HG03558 (cell line): ENCODE results near the gene SLC39A11.

Source experiments
- ATAC-seq: cut with Tn5 transposase; IDR thresholded peaks from one replicate; pipeline ENCODE4 v1.9.1; 2021; ENCODE audit warnings: moderate number of reproducible peaks; ENCODE audit not compliant: unreplicated experiment; ENCODE audit errors: extremely low read depth

The SLC39A11 gene

DNA sequence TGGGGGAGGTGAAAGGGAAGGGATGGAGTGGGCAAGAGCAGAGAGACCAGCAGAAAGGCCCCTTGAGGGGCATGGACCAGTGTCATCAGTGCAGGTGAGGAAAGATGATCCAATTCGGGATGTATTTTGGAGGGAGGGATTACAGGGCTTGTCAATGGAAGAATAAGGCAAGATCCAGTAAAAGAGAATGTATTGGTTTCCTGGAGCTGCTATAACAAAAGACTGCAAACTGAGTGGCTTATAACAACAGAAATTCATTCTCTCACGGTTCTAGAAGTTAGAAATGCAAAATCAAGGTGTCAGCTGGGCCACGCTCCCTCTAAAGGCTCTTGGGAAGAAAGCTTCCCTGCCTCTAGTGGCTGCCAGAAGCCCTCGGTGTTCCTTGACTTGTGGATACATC is 41.7 kb downstream of the SLC39A11 start:
- ATAC-seq = no peak

DNA sequence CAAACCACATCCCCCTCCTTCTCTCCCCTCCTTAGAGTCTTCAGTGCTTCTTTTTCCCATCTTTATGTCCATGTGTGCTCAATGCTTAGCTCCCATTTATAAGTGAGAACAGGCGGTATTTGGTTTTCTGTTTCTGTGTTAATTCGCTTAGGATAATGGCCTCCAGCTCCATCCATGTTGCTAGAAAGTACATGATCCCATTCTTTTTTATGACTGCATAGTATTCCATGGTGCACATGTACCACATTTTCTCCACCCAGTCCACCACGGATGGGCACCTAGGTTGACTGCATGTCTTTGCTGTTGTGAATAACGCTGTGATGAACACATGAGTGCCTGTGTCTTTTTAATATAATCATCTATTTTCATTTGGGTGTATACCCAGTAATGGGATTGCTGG is 44.3 kb downstream of the SLC39A11 start:
- ATAC-seq = no peak

DNA sequence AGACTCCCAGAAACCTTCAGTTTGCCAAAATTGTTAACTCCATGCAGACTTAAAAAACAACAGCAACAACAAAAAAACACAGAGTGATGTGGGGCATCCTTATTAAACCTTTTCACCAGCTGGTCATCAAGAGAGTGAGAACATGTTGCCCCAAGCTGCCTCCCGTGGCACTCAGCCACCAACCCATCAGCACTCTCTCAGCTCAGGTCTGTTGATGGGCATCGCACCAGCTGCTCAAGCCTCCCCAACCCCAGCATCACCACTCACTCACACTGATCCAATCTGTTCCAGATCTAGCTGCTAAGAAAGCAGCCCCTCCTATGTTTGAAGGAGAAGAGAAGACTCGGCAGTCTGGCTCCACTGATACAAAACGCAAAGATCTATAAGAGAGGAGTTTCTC is 46.8 kb downstream of the SLC39A11 start:
- ATAC-seq = no peak

DNA sequence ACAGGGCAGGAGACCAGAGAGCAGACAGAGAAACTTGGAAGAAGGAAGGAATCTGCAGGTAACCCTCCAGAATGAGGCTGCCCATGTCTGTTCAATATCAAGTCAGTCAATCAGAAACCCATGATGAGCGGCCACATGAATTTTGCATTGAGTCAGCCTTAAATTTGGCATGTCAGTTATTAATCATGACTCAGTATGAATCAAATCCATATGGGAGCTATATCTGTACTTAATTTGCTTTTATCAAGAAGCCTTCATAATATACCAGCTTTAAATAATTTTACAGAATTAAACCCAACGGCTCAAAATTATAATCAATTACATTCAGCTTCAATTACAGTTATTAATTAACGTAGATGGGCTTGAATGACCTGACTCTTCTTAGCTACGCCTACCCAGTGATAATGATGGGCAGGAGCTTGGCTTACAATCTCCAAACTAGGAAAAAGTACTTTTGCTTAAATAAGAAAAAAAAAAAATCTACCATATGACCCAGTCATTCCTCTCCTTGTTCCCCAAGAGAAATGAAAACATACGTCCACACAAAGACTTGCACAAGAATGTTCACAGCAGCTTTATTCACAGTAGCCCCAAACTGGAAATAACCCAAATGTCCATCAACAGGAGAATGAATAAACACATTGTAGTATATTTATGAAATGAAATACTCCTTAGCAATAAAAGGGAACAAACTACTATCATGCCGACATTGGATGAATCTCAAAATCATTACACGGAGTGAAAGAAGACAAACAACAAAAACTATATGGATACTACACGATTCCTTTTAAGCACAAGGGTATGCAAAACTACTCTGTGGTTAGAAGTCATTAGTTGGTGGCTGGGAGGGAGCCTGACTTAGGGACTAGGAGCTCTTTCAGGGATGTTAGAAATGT is 48.6 kb downstream of the SLC39A11 start:
- ATAC-seq = no peak

DNA sequence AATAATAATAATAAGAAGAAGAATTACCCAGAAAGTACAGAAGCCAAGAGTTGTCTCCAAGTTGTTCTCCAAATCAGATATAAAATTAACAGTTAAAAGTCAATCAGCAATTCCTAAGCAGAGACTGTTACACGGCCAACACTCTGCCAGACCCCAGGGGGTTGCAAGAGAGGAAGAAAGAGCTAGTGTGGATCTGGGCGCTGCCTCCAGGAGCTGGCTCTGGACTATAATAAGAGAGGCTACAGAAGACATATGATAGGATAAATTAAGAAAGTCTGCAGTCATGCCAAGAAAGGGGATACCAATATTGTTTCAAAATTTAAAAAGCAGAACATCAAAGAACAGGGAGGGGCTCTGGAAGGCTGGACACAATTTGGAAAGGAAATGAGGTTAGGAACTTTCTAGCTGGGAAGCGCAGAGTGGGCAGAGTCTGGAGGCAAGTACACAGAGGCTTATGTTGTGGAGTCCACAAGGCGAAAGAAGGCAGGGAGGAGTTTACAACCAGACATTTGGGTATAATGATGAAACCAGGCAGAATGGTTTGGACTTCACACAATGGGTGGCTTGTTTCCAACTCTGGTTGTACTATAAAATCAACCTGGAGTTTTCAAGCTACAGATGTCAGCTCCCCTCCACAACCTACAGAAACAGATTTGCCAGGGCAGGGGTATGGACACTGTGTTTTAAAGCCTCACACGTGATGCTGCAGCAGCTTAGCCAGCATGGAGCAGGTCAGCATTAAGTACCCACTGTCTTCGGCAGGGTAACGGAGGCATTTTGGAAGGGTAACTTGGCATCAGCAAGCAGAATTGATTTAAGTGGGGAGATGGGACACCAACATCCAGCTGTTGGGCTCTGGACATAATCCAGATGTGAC is 49.4 kb downstream of the SLC39A11 start:
- no peak for ATAC-seq

DNA sequence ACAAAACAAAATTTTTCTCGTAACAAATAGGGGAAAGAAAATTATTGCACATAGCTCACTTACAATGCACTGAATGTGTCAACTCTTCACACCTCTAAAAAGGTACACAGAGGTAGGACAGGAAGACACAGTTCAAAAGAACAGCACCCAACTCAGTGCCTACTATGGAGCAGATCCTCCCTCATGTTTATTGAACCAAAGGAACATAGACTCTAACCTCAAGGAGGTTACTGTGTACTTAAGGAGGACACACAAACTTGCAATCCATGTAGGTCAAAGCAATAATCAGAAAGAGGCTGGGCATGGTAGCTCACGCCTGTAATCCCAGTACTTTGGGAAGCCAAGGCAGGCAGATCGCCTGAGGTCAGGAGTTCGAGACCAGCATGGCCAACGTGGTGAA is 50.3 kb downstream of the SLC39A11 start:
- no peak for ATAC-seq

DNA sequence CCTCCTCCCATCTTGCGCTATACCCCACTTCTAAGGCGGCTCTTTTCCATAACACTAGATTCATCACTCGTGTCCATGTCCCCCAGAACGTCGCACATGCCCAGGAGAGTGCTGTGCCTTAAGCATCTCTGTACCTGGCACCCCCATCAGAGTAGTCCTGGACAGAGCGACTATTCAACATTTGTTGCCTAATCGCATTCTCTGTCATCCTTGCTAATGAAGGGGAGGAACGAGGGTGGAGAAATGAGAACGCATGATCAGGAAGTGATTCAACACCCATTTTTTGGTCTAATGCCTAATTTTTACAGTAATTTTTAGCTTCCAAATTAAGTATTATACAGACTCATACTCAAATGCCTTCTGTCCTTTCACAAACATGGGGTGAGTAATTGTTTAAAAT is 53.2 kb downstream of the SLC39A11 start:
- no peak for ATAC-seq

DNA sequence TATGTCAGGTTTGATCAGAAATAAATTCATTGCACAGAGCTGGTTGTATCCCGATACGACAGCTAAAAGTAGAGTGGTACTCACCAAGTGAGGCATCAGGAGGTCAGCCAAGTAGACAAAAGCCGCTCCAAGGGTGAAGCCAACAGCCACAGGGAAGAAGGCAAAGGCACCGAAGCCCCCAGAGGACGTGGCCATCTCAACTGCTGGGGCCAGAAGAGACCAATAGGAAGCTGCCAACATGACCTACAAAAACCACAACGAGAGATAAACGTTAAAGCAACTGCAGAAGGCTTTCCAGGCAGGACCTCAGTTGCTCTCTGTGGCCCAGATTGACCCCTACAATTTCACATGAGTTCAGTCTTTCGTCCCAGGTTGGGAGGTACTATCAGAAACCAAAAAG is 61.0 kb downstream of the SLC39A11 start:
- no peak for ATAC-seq

DNA sequence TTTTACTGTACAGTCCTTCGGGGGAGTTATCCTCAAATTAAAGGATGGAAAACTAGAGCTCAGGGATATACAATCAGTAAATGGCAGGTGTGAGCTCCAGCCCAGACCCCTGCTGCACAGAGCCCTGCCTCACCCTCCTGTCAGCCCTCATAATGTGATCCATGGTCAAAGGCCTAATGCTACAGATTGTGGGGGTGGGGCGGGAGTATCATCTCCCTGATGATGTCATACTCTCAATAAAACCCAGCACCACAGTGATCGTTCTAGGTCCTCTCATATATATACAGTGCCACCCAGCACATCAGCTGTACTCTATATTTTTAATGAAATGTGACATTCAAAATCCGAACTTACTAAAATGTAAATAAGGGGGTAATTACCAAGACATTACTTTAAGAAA is 61.5 kb downstream of the SLC39A11 start:
- ATAC-seq = no peak

DNA sequence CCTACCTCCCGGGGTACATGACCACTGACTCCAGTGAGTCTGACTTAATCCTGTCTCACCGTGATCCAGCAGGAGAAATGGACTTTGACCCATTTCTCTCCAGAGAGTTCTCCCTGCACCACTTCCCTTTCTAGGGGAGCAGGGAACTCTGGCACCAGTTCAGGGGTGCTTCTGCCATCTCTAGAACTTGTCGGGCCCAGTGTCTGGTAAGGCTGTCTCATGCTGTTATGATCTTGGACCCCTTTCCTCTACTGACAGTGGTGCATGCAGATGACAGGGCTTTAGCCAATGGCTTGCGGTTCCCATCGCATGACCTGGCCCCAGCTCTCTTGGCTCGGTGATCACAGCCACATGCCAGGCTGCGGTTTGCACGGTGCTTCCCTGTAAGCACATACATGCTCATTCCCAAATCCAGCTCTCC is 62.0 kb downstream of the SLC39A11 start:
- ATAC-seq = no peak

DNA sequence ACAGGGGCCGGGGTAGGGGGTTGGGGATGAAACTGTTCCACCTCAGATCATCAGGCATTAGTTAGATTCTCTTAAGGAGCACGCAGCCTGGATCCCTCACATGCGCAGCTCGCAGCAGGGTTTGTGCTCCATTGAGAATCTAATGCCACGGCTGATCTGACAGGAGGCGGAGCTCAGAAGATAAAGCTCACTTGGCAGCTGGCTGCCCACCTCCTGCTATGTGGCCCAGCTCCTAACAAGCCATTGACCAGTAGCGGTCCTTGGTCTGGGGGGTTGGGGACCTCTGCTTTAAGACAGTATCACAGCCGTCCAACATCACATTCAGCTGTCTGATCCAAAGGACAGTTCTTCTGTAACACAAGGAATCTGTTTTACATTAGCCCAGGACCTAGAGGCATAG is 62.5 kb downstream of the SLC39A11 start:
- ATAC-seq = no peak

DNA sequence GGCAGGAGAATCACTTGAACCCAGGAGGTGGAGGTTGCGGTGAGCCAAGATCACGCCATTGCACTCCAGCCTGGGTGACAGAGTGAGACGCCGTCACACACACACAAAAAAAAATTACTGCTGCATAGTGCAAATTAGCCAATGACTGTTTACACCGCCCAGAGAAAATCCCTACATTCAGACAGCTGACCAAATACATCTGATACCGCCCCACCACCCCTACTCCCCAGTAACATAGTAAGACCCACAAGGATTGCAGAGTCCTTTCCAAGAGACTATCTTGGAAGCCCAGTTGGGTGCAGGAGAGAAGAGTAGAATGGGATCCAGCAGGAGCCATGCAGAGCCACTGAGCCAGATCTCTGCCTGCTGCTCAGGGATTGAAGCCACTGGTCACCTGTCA is 63.5 kb downstream of the SLC39A11 start:
- no peak for ATAC-seq

DNA sequence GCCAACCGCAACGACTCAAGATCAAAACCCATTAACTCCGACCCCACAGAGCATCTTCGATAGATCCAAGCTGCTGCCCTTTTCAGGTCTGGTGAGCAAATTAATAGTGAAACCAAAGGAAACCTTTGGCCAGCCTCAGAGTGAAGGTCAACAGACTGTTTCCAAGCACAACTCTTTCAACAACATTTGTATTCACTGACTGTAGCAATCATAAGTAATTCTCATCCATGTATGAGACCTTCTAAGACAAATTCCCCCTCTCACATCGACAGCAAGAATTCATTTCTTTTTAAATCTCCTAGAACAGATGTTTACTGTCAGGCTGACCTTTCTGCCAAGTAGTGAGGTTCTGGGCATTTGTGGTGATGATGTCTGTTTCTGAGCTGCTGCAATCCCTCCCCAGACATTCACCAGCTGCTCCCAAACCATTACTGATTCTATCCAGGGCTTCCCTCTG is 64.2 kb downstream of the SLC39A11 start:
- ATAC-seq = no peak

DNA sequence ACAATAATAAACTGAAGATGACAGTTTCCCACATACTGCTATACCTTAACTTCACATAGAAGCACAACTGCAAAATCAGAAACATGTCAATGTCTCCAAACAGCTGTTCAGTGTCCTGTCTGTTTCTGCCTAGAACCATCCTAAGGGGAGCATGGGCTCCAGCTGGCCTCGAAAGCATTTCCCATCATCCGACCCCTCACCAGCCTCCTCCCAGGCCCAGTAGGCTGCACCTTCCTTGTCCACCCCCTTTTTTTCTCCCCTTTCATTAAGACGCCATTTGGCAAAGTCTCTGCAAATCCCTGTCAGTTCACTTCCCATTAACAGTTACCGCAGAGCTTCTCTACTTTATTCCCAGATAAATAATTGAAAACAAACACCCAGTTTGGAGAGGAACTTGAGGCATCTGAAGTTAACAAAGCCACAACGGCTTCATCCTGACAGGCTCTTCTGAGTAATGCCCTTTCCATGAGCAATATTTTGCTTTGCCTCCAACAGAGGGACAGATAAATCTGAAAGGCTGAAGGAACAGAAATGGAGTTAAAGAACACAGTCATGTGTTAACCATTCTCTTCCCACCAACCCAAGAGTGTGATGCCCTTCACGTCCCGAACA is 65.3 kb downstream of the SLC39A11 start:
- ATAC-seq = no peak

DNA sequence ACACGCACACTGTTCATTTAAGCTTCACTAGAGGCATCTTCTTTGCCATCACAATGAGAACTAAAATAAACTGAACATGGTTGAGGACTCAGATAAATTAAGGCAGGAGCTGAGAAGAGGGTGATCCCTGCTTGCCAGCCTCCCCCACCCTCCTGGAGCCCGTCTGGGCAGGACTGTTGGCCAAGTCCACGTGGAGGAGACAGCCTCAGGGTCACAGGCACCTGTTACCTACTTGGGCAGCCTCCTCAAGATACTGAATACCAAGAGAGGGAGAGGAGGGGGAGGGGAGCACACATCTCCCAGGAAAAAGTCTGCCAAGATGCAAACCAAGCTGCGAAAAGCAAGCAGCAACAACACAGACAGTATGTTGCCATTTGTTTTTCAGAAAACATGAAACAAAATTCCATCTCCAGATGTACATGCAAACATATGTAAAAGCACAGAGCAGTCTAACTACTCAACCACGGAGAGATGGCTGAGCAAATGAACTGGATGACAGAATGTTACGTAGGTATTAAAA is 67.4 kb downstream of the SLC39A11 start:
- no peak for ATAC-seq

DNA sequence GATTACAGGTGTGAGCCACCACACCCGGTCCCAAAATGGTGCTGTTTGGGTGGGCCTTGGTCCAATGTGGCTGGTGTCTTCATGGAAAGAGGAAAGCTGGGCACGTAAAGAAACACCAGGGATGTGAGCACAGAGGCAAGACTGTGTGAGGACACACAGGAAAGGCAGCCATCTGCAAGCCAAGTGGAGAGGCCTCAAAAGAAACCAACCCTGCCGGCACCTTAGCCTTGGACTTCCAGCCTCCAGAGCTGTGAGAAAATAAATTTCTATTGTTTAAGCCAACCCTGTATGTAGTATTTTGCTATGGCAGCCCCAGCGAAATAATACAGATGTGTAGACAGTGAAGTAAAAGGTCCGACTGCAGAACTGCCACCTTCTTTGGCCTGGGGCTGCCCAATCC is 68.7 kb downstream of the SLC39A11 start:
- no peak for ATAC-seq

DNA sequence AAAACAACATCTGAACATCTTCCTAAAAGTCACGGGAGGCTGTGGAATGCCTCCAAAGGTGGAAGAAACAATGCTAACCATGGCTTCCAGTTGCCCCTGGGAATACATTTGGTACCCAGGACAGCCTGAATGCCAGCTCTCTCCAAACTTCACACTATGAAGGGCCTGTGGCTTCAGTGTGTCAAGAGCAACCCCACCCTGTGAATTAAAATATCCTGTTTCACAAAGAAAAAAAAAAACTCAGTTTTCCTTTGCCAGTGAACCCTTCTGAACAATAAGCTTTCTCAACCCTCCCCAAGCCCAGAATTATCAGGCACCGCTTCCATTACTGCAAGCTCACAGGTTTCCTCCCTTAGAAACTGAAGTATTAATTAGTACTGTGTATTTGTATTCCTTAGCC is 69.8 kb downstream of the SLC39A11 start:
- no peak for ATAC-seq

DNA sequence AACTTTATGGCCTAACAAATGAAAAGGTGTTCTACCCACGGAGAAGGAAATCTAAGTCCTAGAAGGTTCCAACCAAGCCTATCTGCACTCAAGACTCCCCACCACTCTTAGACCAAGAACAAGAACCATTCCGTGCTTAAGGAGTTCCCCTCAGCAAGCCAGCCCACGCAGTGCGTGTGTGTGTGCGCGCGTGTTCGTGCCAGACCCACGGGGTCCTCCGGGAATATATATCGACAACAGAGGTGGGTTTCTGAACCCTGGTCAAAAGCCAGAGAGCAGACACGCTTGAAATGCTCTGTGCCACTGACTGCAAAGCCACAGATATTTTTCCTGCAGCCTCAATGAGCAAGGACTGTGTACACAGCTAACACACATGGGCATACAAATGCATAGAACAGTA is 70.7 kb downstream of the SLC39A11 start:
- ATAC-seq = no peak

DNA sequence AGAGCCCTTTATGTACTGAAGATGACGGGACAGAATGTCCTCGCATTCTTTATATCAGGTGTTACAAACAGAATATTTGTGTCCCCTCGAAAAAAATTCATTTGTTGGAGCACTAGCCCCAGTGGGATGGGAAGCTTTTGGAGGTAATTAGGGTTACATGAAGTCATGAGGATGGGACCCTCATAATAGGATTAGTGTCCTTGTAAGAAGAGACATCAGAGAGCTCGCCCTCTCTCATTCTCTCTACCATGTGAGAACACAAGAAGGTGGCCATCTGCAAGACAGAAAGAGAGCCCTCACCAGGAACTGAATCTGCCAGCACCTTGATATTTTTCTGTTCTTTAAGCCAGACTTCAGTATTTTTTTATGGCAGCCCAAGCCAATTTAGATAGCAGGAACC is 72.4 kb downstream of the SLC39A11 start:
- ATAC-seq = no peak

DNA sequence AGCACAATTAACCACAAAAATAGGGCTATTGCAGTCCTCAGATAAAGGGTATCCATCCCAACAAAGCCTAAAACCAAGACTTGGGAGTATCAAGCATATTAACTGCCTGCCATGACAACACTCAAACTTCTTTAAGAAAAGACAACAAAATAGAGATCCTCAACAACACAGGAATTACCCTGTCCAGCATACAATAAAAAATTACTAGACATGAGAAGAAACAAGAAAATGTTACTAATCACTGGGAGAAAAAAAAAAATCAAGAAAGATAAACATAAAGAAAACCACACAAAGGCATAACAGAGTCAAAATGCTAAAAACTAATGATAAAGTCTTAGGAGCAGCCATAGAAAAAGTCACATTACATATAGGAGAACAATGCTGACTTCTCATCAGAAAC is 73.9 kb downstream of the SLC39A11 start:
- ATAC-seq = no peak

DNA sequence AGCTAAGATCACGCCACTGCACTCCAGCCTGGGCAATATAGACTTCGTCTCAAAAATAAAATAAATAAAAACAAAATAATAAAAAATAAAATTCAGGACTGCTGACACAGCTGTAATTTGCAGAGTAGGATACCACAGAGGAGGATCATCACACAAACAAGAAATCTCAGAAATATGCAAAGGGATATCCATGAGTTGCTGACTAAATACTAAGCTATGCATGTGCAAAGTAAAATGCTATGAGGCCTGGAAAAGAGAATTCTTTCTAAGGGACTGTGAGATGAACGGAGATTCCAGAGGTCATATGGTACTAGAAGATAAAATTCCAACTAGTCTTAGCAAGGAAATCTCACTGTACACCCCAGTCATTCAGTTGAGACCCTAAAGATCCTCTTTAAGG is 74.8 kb downstream of the SLC39A11 start:
- no peak for ATAC-seq
